Measurements from ENCODE around the gene CPVL.
"Not testable (repeated sequence)": the region's sequence is repeated elsewhere in the genome, so short reads cannot be mapped to it uniquely, and the experiment has no call there.

Gene CPVL

GRCh38 chr7:29095631-29096445 lies 50.5 kb downstream of the CPVL start:
- H3K4me1 ChIP-seq (ENCODE audit: control insufficient read depth, insufficient read depth, low read length) = peaks cover 3% of the 10 kb centered on the region; the same call in 1 of the 2 replicates
- H3K36me3 ChIP-seq (ENCODE audit: control insufficient read depth, insufficient read depth, low read length) = no peaks in the 10 kb centered on the region
- H3K27ac ChIP-seq (ENCODE audit: low read length) = no peak overlapping the region
- no peak for DNase-seq (ENCODE audit: low read depth, low spot score)
- no peaks in the 10 kb centered on the region for H3K27me3 ChIP-seq (ENCODE audit: control insufficient read depth, insufficient read depth, low read length)
- H3K4me3 ChIP-seq (ENCODE audit: low read length) = no peak overlapping the region
- no peaks in the 10 kb centered on the region for H3K9me3 ChIP-seq (ENCODE audit: control insufficient read depth, insufficient read depth, low read length)
- WGBS (ENCODE audit: insufficient coverage, insufficient read length) = no CpG with 5 or more reads among the region's 8 CpGs

GRCh38 chr7:29093091-29093490 lies 53.2 kb downstream of the CPVL start:
- H3K27me3 ChIP-seq (ENCODE audit: control insufficient read depth, insufficient read depth, low read length); H3K27ac ChIP-seq (ENCODE audit: low read length); H3K9me3 ChIP-seq (ENCODE audit: control insufficient read depth, insufficient read depth, low read length); H3K4me3 ChIP-seq (ENCODE audit: low read length); DNase-seq (ENCODE audit: low read depth, low spot score); H3K4me1 ChIP-seq (ENCODE audit: control insufficient read depth, insufficient read depth, low read length); H3K36me3 ChIP-seq (ENCODE audit: control insufficient read depth, insufficient read depth, low read length): not testable (repeated sequence)
- WGBS (ENCODE audit: insufficient coverage, insufficient read length) = no CpG with 5 or more reads among the region's 11 CpGs

GRCh38 chr7:29091715-29092114 lies 54.6 kb downstream of the CPVL start:
- H3K4me1 ChIP-seq (ENCODE audit: control insufficient read depth, insufficient read depth, low read length) = peaks cover 1% of the 10 kb centered on the region; the same call in 1 of the 2 replicates
- H3K4me3 ChIP-seq (ENCODE audit: low read length) = no peak overlapping the region
- H3K27ac ChIP-seq (ENCODE audit: low read length) = no peak overlapping the region
- no peaks in the 10 kb centered on the region for H3K36me3 ChIP-seq (ENCODE audit: control insufficient read depth, insufficient read depth, low read length)
- H3K27me3 ChIP-seq (ENCODE audit: control insufficient read depth, insufficient read depth, low read length) = no peaks in the 10 kb centered on the region
- WGBS (ENCODE audit: insufficient coverage, insufficient read length) = no CpG with 5 or more reads among the region's 4 CpGs
- DNase-seq (ENCODE audit: low read depth, low spot score) = no peak
- no peaks in the 10 kb centered on the region for H3K9me3 ChIP-seq (ENCODE audit: control insufficient read depth, insufficient read depth, low read length)

GRCh38 chr7:29090836-29091601 lies 55.3 kb downstream of the CPVL start:
- Histone ChIP-seq H3K4me3 (ENCODE audit: low read length) (no peak overlapping the region), H3K4me1 (ENCODE audit: control insufficient read depth, insufficient read depth, low read length) (peaks cover 1% of the 10 kb centered on the region; the same call in 1 of the 2 replicates), H3K36me3 (ENCODE audit: control insufficient read depth, insufficient read depth, low read length) (no peaks in the 10 kb centered on the region), H3K9me3 (ENCODE audit: control insufficient read depth, insufficient read depth, low read length) (no peaks in the 10 kb centered on the region), H3K27ac (ENCODE audit: low read length) (no peak overlapping the region), H3K27me3 (ENCODE audit: control insufficient read depth, insufficient read depth, low read length) (no peaks in the 10 kb centered on the region)
- no peak for DNase-seq (ENCODE audit: low read depth, low spot score)
- no CpG with 5 or more reads among the region's 10 CpGs for WGBS (ENCODE audit: insufficient coverage, insufficient read length)

GRCh38 chr7:29090151-29090805 lies 56.1 kb downstream of the CPVL start:
- DNase-seq (ENCODE audit: low read depth, low spot score) = no peak
- Histone ChIP-seq H3K9me3 (ENCODE audit: control insufficient read depth, insufficient read depth, low read length) (no peaks in the 10 kb centered on the region), H3K4me1 (ENCODE audit: control insufficient read depth, insufficient read depth, low read length) (peaks cover 1% of the 10 kb centered on the region; the same call in 1 of the 2 replicates), H3K27me3 (ENCODE audit: control insufficient read depth, insufficient read depth, low read length) (no peaks in the 10 kb centered on the region), H3K36me3 (ENCODE audit: control insufficient read depth, insufficient read depth, low read length) (no peaks in the 10 kb centered on the region), H3K27ac (ENCODE audit: low read length) (no peak overlapping the region), H3K4me3 (ENCODE audit: low read length) (no peak overlapping the region)
- no CpG with 5 or more reads among the region's 3 CpGs for WGBS (ENCODE audit: insufficient coverage, insufficient read length)

- H3K27ac ChIP-seq (ENCODE audit: low read length) = no peak overlapping the region
Measured at GRCh38 chr7:29087840-29088170, 58.5 kb downstream of the CPVL start.

GRCh38 chr7:29086545-29086944 lies 59.8 kb downstream of the CPVL start:
- Histone ChIP-seq H3K36me3 (ENCODE audit: control insufficient read depth, insufficient read depth, low read length) (no peaks in the 10 kb centered on the region), H3K27me3 (ENCODE audit: control insufficient read depth, insufficient read depth, low read length) (no peaks in the 10 kb centered on the region), H3K27ac (ENCODE audit: low read length) (no peak overlapping the region), H3K9me3 (ENCODE audit: control insufficient read depth, insufficient read depth, low read length) (no peaks in the 10 kb centered on the region), H3K4me3 (ENCODE audit: low read length) (no peak overlapping the region), H3K4me1 (ENCODE audit: control insufficient read depth, insufficient read depth, low read length) (peaks cover 1% of the 10 kb centered on the region; the same call in 1 of the 2 replicates)
- no peak for DNase-seq (ENCODE audit: low read depth, low spot score)
- WGBS (ENCODE audit: insufficient coverage, insufficient read length) = no CpG with 5 or more reads among the region's 2 CpGs

More at GRCh38 chr7:29087840-29088170, 58.5 kb downstream of the CPVL start:
- Histone ChIP-seq H3K4me3 (ENCODE audit: low read length) (no peak overlapping the region), H3K9me3 (ENCODE audit: control insufficient read depth, insufficient read depth, low read length) (no peaks in the 10 kb centered on the region), H3K4me1 (ENCODE audit: control insufficient read depth, insufficient read depth, low read length) (peaks cover 1% of the 10 kb centered on the region; the same call in 1 of the 2 replicates), H3K36me3 (ENCODE audit: control insufficient read depth, insufficient read depth, low read length) (no peaks in the 10 kb centered on the region), H3K27me3 (ENCODE audit: control insufficient read depth, insufficient read depth, low read length) (no peaks in the 10 kb centered on the region)
- no CpG with 5 or more reads among the region's 1 CpG for WGBS (ENCODE audit: insufficient coverage, insufficient read length)
- no peak for DNase-seq (ENCODE audit: low read depth, low spot score)

- Histone ChIP-seq H3K27me3 (ENCODE audit: control insufficient read depth, insufficient read depth, low read length) (no peaks in the 10 kb centered on the region), H3K4me1 (ENCODE audit: control insufficient read depth, insufficient read depth, low read length) (no peaks in the 10 kb centered on the region), H3K4me3 (ENCODE audit: low read length) (no peak overlapping the region), H3K27ac (ENCODE audit: low read length) (no peak overlapping the region), H3K36me3 (ENCODE audit: control insufficient read depth, insufficient read depth, low read length) (no peaks in the 10 kb centered on the region), H3K9me3 (ENCODE audit: control insufficient read depth, insufficient read depth, low read length) (no peaks in the 10 kb centered on the region)
- DNase-seq (ENCODE audit: low read depth, low spot score) = no peak
Measured at GRCh38 chr7:29084832-29085231, 61.5 kb downstream of the CPVL start.

GRCh38 chr7:29080803-29081202 lies 65.5 kb downstream of the CPVL start:
- H3K36me3 ChIP-seq (ENCODE audit: control insufficient read depth, insufficient read depth, low read length) = no peaks in the 10 kb centered on the region
- DNase-seq (ENCODE audit: low read depth, low spot score) = no peak
- H3K27me3 ChIP-seq (ENCODE audit: control insufficient read depth, insufficient read depth, low read length) = no peaks in the 10 kb centered on the region
- no CpG with 5 or more reads among the region's 7 CpGs for WGBS (ENCODE audit: insufficient coverage, insufficient read length)
- H3K4me3 ChIP-seq (ENCODE audit: low read length) = no peak overlapping the region
- no peak overlapping the region for H3K27ac ChIP-seq (ENCODE audit: low read length)
- no peaks in the 10 kb centered on the region for H3K4me1 ChIP-seq (ENCODE audit: control insufficient read depth, insufficient read depth, low read length)
- no peaks in the 10 kb centered on the region for H3K9me3 ChIP-seq (ENCODE audit: control insufficient read depth, insufficient read depth, low read length)
